Measurements from ENCODE around the gene PIK3R1. TPM values are rescaled to one million over a fixed set of nuclear protein-coding genes. Genes with fewer than 3 reads are reported as not detected.

Gene PIK3R1
- total RNA-seq, 4 donors from 2014 or later: 86.1 to 107 (median 94.8) TPM

GRCh38 chr5:68350176-68350575, 134.6 kb downstream of the PIK3R1 start:
- intact Hi-C loops (cut with DNase I): no loop called here
- Histone ChIP-seq H3K4me3 (replicated peaks in 1 of 3) (no peak overlapping the region), H3K27me3 (no peaks in the 10 kb centered on the region), H3K4me1 (no peaks in the 10 kb centered on the region), H3K27ac (no peak overlapping the region), H3K9me3 (no peaks in the 10 kb centered on the region), H3K36me3 (no peaks in the 10 kb centered on the region)
- DNase-seq: no peak
- 85 to 91% methylated on average over 4 of the region's 4 CpGs for WGBS, 2 donors
- TF ChIP-seq CTCF (IDR thresholded peaks at IDR 0.05) (no peak), POLR2A (IDR thresholded peaks at IDR 0.05) (no peak)
